Keratinocyte (primary cell): ENCODE data around the gene CLDND1.

Source experiments
- EZH2 ChIP-seq: IDR thresholded peaks from one replicate; pipeline ENCODE4 v1.6.1; 2012; ENCODE audit warnings: inconsistent platforms, mild to moderate bottlenecking, low read length, moderate library complexity
- TF ChIP-seq, protein P1 (sequence below), 3 experiments: IDR thresholded peaks in 1 of 3; conservative IDR thresholded peaks in 1 of 3; optimal IDR thresholded peaks in 1 of 3; 2 replicates in 2 of 3; 3 replicates in 1 of 3; pipeline versions ENCODE3 to v1.5.1; 2011; ENCODE audit warnings: low read length in 3 of 3, mild to moderate bottlenecking in 3 of 3, moderate library complexity in 2 of 3, control low read depth in 1 of 3, inconsistent platforms in 1 of 3; ENCODE audit not compliant: insufficient read depth in 2 of 3; ENCODE audit errors: extremely low read depth in 1 of 3

DNA sequence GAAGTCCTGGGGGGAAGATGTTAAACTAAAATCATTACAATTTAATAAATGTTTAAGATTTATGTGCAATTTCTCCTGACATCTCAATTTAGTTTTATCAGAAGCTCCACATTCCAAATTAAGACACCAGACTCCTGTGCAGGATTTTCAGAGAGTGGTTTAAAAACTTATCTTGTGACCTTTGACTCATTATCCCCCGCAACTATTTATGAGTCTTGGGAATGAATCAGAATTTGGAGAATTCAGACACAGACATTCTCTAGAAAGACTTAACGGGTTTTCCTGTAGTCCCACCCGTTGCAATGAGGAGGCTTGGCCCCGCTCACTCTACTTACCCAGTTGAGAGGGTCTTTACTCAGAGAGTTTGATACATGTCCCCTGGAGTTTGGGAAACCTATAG, 18.2 kb downstream of the CLDND1 start:
- TF ChIP-seq, protein P1, sequence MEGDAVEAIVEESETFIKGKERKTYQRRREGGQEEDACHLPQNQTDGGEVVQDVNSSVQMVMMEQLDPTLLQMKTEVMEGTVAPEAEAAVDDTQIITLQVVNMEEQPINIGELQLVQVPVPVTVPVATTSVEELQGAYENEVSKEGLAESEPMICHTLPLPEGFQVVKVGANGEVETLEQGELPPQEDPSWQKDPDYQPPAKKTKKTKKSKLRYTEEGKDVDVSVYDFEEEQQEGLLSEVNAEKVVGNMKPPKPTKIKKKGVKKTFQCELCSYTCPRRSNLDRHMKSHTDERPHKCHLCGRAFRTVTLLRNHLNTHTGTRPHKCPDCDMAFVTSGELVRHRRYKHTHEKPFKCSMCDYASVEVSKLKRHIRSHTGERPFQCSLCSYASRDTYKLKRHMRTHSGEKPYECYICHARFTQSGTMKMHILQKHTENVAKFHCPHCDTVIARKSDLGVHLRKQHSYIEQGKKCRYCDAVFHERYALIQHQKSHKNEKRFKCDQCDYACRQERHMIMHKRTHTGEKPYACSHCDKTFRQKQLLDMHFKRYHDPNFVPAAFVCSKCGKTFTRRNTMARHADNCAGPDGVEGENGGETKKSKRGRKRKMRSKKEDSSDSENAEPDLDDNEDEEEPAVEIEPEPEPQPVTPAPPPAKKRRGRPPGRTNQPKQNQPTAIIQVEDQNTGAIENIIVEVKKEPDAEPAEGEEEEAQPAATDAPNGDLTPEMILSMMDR (optimal IDR thresholded peaks at IDR 0.05 in 1 of 3, IDR thresholded peaks at IDR 0.05 in 1 of 3, conservative IDR thresholded peaks at IDR 0.05 in 1 of 3; ENCODE audit: extremely low read depth in 1 of 3, insufficient read depth in 2 of 3, low read length in 3 of 3) = no peak
- no peak for TF ChIP-seq EZH2
